GM12878 (cell line): Measurements from ENCODE around the gene DNMBP. TPM values are rescaled to one million over a fixed set of nuclear protein-coding genes. Genes with fewer than 3 reads are reported as not detected.

ENCODE experiments used
- ASH2L ChIP-seq: fragments of 300-600, 200-600 bp; sonication (generic); IDR thresholded peaks from 2 replicates; pipeline ENCODE4 v1.6.1; 2017; ENCODE audit warnings: low read depth, mild to moderate bottlenecking, borderline replicate concordance
- ATF2 ChIP-seq: IDR thresholded peaks from 2 replicates; pipeline ENCODE4 v1.6.1; 2012; ENCODE audit warnings: low read length, inconsistent platforms
- BCL3 ChIP-seq: IDR thresholded peaks from 2 replicates; pipeline ENCODE4 v1.6.1; 2011; ENCODE audit warnings: borderline replicate concordance, low read depth, mild to moderate bottlenecking, moderate library complexity, low read length; ENCODE audit not compliant: insufficient read depth, poor library complexity, severe bottlenecking
- BRCA1 ChIP-seq: IDR thresholded peaks from 2 replicates; pipeline ENCODE4 v1.6.1; 2011; ENCODE audit warnings: low read depth, low read length, improper control_type of control experiment
- CREB1 ChIP-seq: IDR thresholded peaks from 2 replicates; pipeline ENCODE4 v1.6.1; 2012; ENCODE audit warnings: low read depth, mild to moderate bottlenecking, inconsistent platforms
- E4F1 ChIP-seq: fragments of 450-650 bp; IDR thresholded peaks from 2 replicates; pipeline ENCODE4 v1.6.1; 2018; ENCODE audit warnings: borderline replicate concordance, mild to moderate bottlenecking; ENCODE audit not compliant: partially characterized antibody
- HDAC6 ChIP-seq: fragments of 200-600 bp; sonication (generic); IDR thresholded peaks from one replicate; pipeline ENCODE4 v1.8.0; 2017; ENCODE audit warnings: antibody characterized with exemption; ENCODE audit not compliant: unreplicated experiment
- HDGF ChIP-seq: fragments of 450-650 bp; IDR thresholded peaks from 2 replicates; pipeline ENCODE4 v1.6.1; 2016; ENCODE audit warnings: antibody characterized with exemption
- IKZF2 ChIP-seq, 2 experiments: fragments of 450-650 bp; IDR thresholded peaks; 2 replicates each; pipeline ENCODE4 v1.6.1; 2017; ENCODE audit warnings: mild to moderate bottlenecking in 2 of 2, moderate library complexity in 2 of 2
- MEF2A ChIP-seq: IDR thresholded peaks from 2 replicates; pipeline ENCODE4 v1.6.1; 2011; ENCODE audit warnings: low read depth, mild to moderate bottlenecking, low read length, moderate library complexity; ENCODE audit not compliant: insufficient read depth
- POLR2AphosphoS2 ChIP-seq: IDR thresholded peaks from 2 replicates; pipeline ENCODE4 v1.6.1; 2011; ENCODE audit warnings: low read depth, mild to moderate bottlenecking, low read length, improper control_type of control experiment, moderate library complexity
- RAD21 ChIP-seq: IDR thresholded peaks from 2 replicates; pipeline ENCODE4 v1.6.1; 2011; ENCODE audit warnings: mild to moderate bottlenecking, low read depth, low read length, moderate library complexity; ENCODE audit not compliant: insufficient read depth
- REST ChIP-seq: IDR thresholded peaks from 2 replicates; pipeline ENCODE4 v1.6.1; 2012; ENCODE audit warnings: mild to moderate bottlenecking, low read depth, low read length
- SIN3A ChIP-seq: IDR thresholded peaks from 2 replicates; pipeline ENCODE4 v1.6.1; 2012; ENCODE audit warnings: low read depth, low read length, improper control_type of control experiment
- SMAD5 ChIP-seq: IDR thresholded peaks from 2 replicates; pipeline ENCODE4 v1.6.1; 2016; ENCODE audit warnings: antibody characterized with exemption, low read depth
- SUPT20H ChIP-seq: IDR thresholded peaks from 2 replicates; pipeline ENCODE4 v1.6.1; 2011; ENCODE audit warnings: low read depth, mild to moderate bottlenecking, low read length, moderate library complexity, borderline replicate concordance; ENCODE audit not compliant: control insufficient read depth
- TAF1 ChIP-seq: IDR thresholded peaks from 2 replicates; pipeline ENCODE4 v1.6.1; 2011; ENCODE audit warnings: mild to moderate bottlenecking, low read depth, low read length, borderline replicate concordance
- YBX1 ChIP-seq: fragments of 450-650 bp; IDR thresholded peaks from 2 replicates; pipeline ENCODE4 v1.6.1; 2016; ENCODE audit warnings: antibody characterized with exemption
- ZBED1 ChIP-seq: IDR thresholded peaks from 2 replicates; pipeline ENCODE4 v1.6.1; 2016; ENCODE audit warnings: borderline replicate concordance
- ZNF622 ChIP-seq: fragments of 450-650 bp; IDR thresholded peaks from 2 replicates; pipeline ENCODE4 v1.6.1; 2017; ENCODE audit warnings: mild to moderate bottlenecking, inconsistent platforms
- polyA plus RNA-seq, 11 experiments: library from polyadenylated mRNA; depleted of rRNA in 4 of 11; unstranded in 6 of 11; stranded (reverse) in 5 of 11; fragments of >200 nt; fragmentation: Nextera tagmentation in 4 of 11; fragmentation: Illumina TruSeq in 1 of 11; extraction: Ambion mirVana in 4 of 11; extraction: Trizol in 1 of 11; gene quantifications; 1 replicate in 1 of 11; 2 replicates in 10 of 11; pipeline versions ENCODE4 v1.2.1 to v1.2.3, GENCODE V29; 2011 to 2016; ENCODE audit warnings: inconsistent platforms in 2 of 11, missing spikeins in 2 of 11, low read depth in 1 of 11
- total RNA-seq, 4 experiments: library from RNA; depleted of rRNA in 3 of 4; stranded (reverse); fragments of >200 nt in 3 of 4; fragmentation: Illumina TruSeq in 1 of 4; extraction: Trizol in 1 of 4; gene quantifications; 2 replicates each; pipeline versions ENCODE4 v1.2.1 to v1.2.3, GENCODE V29; 2013 to 2021

DNMBP gene
- total and polyA plus RNA-seq, 10 of the 15 experiments (the other 5 are each of a cell fraction or from before 2014, with no cell fraction given): 7.1 to 45.0 (median 22.0) TPM

GRCh38 chr10:100009283-100009792 lies 409 bp downstream of the DNMBP start (continued):
- TF ChIP-seq REST (no peak), POLR2AphosphoS2 (no peak), ZNF622 (no peak), IKZF2 (IDR thresholded peaks at IDR 0.05) (no peak), SIN3A (peak; percentile 42; the same call in 1 of the 2 replicates), SUPT20H (no peak), SMAD5 (0 out of 2 replicates have a peak, but pooled peaks have one; percentile 34), YBX1 (no peak), ASH2L (no peak), ZBED1 (no peak), MEF2A (no peak), RAD21 (0 out of 2 replicates have a peak, but pooled peaks have one; percentile 24), E4F1 (no peak), CREB1 (0 out of 2 replicates have a peak, but pooled peaks have one; percentile 11), TAF1 (no peak), BRCA1 (no peak), HDGF (no peak), ATF2 (no peak), HDAC6 (no peak), BCL3 (no peak)
